Pancreas (tissue), 10 donors: Measurements from ENCODE around the gene SCTR. TPM values are rescaled to one million over a fixed set of nuclear protein-coding genes. Genes with fewer than 3 reads are reported as not detected.
A peak's percentile ranks its signal among the peaks of the same experiment; 100 is the strongest.

Source experiments
- ATAC-seq, 4 donors: fragments of 200-7000 bp; cut with Tn5 transposase; one replicate each; pipeline versions ENCODE4 v1.8.0 to v1.9.1; 2020; ENCODE audit warnings: mild to moderate bottlenecking in 4 of 4, moderate library complexity in 4 of 4
- DNase-seq, 6 donors: peaks; one replicate each; pipeline ENCODE4 v3.0.0-alpha.2; 2020
- FAIRE-seq: peaks from 2 replicates; lab custom pipeline; 2012; peaks lifted over from hg19 to GRCh38; lab: Jason Lieb, UNC
- H3K27ac ChIP-seq, 4 donors: fragments of 200-600 bp; sonication (generic); 1 replicate in 3 of 4; 2 replicates in 1 of 4; pipeline versions ENCODE4 v1.5.0 to v1.8.0; 2020
- H3K27me3 ChIP-seq, 4 donors: fragments of 200-600 bp; one replicate each; pipeline ENCODE4 v1.8.0; 2021
- H3K36me3 ChIP-seq, 3 donors: fragments of 200-600 bp; sonication (generic) in 1 of 3; one replicate each; pipeline versions ENCODE4 v1.5.0 to v1.8.0; 2020 to 2021
- H3K4me1 ChIP-seq, 3 donors: fragments of 200-600 bp; one replicate each; pipeline ENCODE4 v1.8.0; 2021
- H3K4me3 ChIP-seq, 4 donors: fragments of 200-600 bp; sonication (generic) in 2 of 4; one replicate each; pipeline versions ENCODE4 v1.5.0 to v1.8.0; 2020 to 2021
- H3K9me3 ChIP-seq, 4 donors: fragments of 200-600 bp; one replicate each; pipeline ENCODE4 v1.8.0; 2021
- CTCF ChIP-seq, 4 donors: fragments of 200-600 bp; sonication (generic) in 3 of 4; IDR thresholded peaks; one replicate each; pipeline versions ENCODE4 v1.5.0 to v1.8.0; 2021; ENCODE audit warnings: antibody characterized with exemption in 4 of 4
- WGBS, 2 donors: extraction: QIAGEN DNeasy Blood & Tissue Kit; methylation state at CpG; one replicate each; pipeline ENCODE4 v1.1.7; 2013; 5-methylcytosine and 5-hydroxymethylcytosine counted together
- intact Hi-C, 3 donors: fragments of 100-400 bp; cut with DNase I; formaldehyde crosslinking; loops; one replicate each; pipeline versions ENCODE4 v1.11.1 to v1.14.2; 2022
- polyA plus RNA-seq, 2 donors: library from polyadenylated mRNA; stranded (reverse); fragments of 200-250 nt; gene quantifications; one replicate each; pipeline ENCODE4 v1.2.3, GENCODE V29; 2013
- total RNA-seq, 6 donors: library from RNA; stranded (reverse); fragmentation: NEBNext Ultra II Directional in 4 of 6; extraction: Animal tissue kit (Norgen Biotek cat#: 25700) in 4 of 6; gene quantifications; one replicate each; pipeline versions ENCODE4 v1.2.1 to v1.2.4, GENCODE V29; 2021 to 2023
- donor health status: healthy with polysubstance abuse.
- donor health status: DM: no; HTN: no; CAD: no; lungs with moderate emphysema.
- donor health status: DM: no; HTN: no; CAD: no.
- donor health status: control.
- donor health status: control.
- donor health status: Bipolar disorder and iron deficiency.
- donor health status: DM: yes; HTN: yes; CAD: no.
- donor health status: DM: no; HTN: no; CAD: no.
- donor health status: DM: no; HTN: no; CAD: no.
- donor health status: DM: yes; HTN: yes; CAD: no.

SCTR gene
- total and polyA plus RNA-seq, 8 donors: 31.9 to 1,263 (median 84.7) TPM

GRCh38 chr2:119475857-119476244, 48.4 kb downstream of the SCTR start:
- H3K4me3 ChIP-seq: no peak overlapping the region
- ATAC-seq (peak in 1 of 4 donors; percentile 5), FAIRE-seq (no peak), DNase-seq (no peak)
- no peak overlapping the region for H3K27ac ChIP-seq
- intact Hi-C loops: loop anchor here in 1 of 3 donors (2.0 to 10.0 kb wide), 2 partner anchors 69 to 461 kb away; no protein-coding TSS in a partner anchor
- peaks cover 5 to 11% (median 8%) of the 10 kb centered on the region in 3 donors for H3K4me1 ChIP-seq
- TF ChIP-seq CTCF (IDR thresholded peaks at IDR 0.05): no peak
- H3K36me3 ChIP-seq: no peaks in the 10 kb centered on the region
- H3K27me3 ChIP-seq: no peaks in the 10 kb centered on the region
- WGBS, 2 donors: 72% methylated on average over 6 of the region's 6 CpGs
- H3K9me3 ChIP-seq: no peaks in the 10 kb centered on the region

DNA sequence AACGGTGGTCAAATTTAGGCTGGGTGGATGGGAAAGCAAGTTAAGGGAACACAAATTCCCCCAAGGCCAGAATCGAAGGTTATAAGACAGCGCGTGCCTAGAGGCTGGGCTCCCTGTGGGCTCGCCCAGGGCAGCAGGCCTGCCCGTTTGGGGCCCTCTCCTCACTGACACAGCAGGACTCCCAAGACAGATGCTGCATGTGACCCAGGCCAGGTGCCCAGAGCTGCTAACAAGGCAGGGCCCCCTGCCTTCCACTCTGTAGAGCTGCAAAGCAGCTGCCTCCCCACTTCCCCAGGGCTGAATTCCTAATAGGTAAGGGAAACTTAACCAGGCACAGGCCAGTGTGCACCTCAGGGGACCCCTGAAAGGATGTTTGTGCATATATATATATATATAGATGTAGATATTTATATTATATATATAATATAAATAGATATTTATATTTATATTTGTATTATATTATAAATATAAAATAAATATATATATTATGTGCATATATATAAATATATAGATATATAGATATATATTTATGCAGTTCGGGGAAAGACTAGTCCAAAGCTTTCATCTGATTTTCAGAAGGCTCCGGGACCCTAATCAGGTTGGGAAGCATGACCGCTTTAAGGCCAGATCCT, 48.9 kb downstream of the SCTR start:
- Histone ChIP-seq H3K9me3 (no peaks in the 10 kb centered on the region), H3K27ac (no peak overlapping the region), H3K27me3 (no peaks in the 10 kb centered on the region), H3K36me3 (no peaks in the 10 kb centered on the region), H3K4me3 (no peak overlapping the region), H3K4me1 (peaks cover under 1 to 5% (median 3%) of the 10 kb centered on the region in 3 donors)
- no peak for FAIRE-seq
- TF ChIP-seq CTCF (IDR thresholded peaks at IDR 0.05): no peak
- intact Hi-C loops: loop anchor here in 1 of 3 donors (10.0 kb wide), 1 partner anchor 461 kb away; no protein-coding TSS in a partner anchor
- peak in 1 of 6 donors; percentile 52 for DNase-seq
- ATAC-seq: no peak
- 78 to 81% methylated on average over 9 of the region's 9 CpGs for WGBS, 2 donors

- WGBS, 2 donors: 88 to 90% methylated on average over 17 of the region's 17 CpGs
- Histone ChIP-seq H3K4me1 (peaks cover 0 to 3% (median 0%) of the 10 kb centered on the region in 3 donors), H3K9me3 (no peaks in the 10 kb centered on the region), H3K4me3 (no peak overlapping the region), H3K36me3 (no peaks in the 10 kb centered on the region), H3K27ac (no peak overlapping the region), H3K27me3 (no peaks in the 10 kb centered on the region)
- intact Hi-C loops: loop anchor here in 2 of 3 donors (5.0 to 10.0 kb wide), 2 partner anchors 67 to 460 kb away; no protein-coding TSS in a partner anchor
- TF ChIP-seq CTCF (IDR thresholded peaks at IDR 0.05): no peak
- ATAC-seq: no peak
- DNase-seq: peak in 1 of 6 donors; percentile 46
- no peak for FAIRE-seq
Measured at GRCh38 chr2:119474371-119475224, 49.7 kb downstream of the SCTR start.

DNA sequence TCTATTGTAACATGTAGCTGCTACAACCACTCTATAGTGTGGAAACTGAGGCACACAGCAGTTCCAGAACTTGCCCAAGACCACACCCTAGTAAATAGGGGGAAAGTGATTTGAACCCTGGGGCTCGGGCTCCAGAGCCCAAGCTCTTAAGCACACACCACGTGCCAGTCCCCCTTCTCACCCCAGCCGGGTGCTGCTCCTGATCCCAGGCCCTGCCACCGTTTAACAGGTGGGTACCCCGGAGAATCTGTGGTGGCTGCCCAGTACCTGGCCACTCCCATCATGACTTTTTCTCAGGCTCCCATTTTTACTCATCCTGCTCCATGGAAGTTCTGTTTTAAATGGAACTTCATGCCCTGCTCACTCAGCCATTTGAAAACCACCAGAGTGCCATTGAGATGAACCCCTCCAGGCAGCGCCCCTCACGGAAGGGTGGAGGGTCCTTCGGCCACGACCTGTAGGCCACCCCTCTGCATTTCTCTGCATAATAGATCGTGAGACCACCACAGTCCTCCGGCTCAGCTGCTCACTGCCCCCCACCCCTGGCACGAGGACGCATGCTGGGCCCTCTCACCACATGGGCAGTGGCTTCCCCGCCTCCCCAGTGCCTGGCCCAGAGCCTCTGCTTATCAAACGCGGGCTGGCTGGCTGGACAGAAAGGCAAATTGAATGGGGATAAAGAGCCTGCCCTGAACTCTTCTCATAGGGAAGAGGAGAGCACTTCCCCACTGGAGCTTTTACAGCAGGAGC, 50.5 kb downstream of the SCTR start:
- intact Hi-C loops: loop anchor here in 2 of 3 donors (5.0 to 10.0 kb wide), 2 partner anchors 66 to 459 kb away; no protein-coding TSS in a partner anchor
- no peak for FAIRE-seq
- no peak for TF ChIP-seq CTCF (IDR thresholded peaks at IDR 0.05)

More for the DNA sequence above, 50.5 kb downstream of the SCTR start:
- WGBS, 2 donors: 77 to 80% methylated on average over 16 of the region's 16 CpGs
- Histone ChIP-seq H3K27me3 (no peaks in the 10 kb centered on the region), H3K4me1 (peaks cover 0 to 3% (median 0%) of the 10 kb centered on the region in 3 donors), H3K36me3 (no peaks in the 10 kb centered on the region), H3K27ac (no peak overlapping the region), H3K4me3 (no peak overlapping the region), H3K9me3 (no peaks in the 10 kb centered on the region)
- DNase-seq (peak in 1 of 6 donors; percentile 32), ATAC-seq (no peak)
